GM19452 (cell line): ENCODE results near the gene PNPLA6.
"Not testable (repeated sequence)": the region's sequence is repeated elsewhere in the genome, so short reads cannot be mapped to it uniquely, and the experiment has no call there.

Experiments
- ATAC-seq: cut with Tn5 transposase; IDR thresholded peaks from one replicate; pipeline ENCODE4 v1.9.1; 2021; ENCODE audit not compliant: unreplicated experiment

Gene PNPLA6

DNA sequence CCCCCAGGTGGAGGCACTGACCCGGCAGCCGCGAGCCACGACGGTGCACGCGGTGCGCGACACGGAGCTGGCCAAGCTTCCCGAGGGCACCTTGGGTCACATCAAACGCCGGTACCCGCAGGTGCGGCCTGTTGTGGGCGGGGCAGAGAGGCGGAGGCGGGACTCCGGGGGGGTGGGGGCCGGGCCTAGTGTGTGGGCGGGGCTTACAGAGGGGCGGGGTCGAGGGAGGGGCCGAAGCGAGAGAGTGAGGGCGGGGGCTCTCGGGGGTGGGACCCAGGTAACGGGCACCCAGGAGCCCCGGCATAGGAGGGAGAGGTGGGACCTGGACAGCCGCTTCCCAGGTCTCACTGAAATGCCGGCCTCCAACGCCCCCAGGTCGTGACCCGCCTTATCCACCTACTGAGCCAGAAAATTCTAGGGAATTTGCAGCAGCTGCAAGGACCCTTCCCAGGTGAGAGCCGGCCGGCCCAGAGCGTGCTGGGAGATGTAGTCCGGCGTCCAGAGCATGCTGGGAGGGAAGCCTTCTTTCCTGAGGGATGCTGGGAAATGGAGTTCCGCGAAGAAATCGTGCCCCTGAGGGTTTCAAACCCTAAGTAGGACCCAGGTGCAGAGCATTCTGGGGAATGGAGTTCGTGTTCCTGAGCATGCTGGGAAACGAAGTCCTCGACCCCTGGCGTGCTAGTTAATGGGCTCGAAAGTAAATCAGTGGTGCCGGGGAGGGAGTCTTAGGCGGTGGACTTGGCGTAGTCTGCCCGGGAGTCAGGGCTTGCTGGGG, 15.7 kb downstream of the PNPLA6 start:
- ATAC-seq, result no peak

DNA sequence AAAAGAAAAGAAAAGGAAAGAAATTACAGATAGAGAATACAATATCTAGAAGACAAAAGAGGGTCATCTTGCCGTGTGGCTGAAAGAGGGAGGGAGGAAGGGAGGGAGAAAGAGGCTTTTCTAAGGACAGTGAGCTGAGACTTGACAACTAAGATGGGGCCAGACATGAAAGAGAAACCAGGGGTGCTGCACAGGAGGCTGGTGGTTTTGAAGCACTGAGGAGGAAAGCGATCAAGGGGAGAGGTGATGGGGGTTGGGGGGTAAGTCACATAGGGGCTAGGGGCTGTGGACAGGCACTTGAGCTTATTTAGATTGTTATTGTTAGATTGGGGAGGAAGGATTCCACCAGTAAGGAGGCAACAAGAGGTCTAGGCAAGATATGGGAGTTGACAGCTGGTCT, 17.3 kb downstream of the PNPLA6 start:
- no peak for ATAC-seq

DNA sequence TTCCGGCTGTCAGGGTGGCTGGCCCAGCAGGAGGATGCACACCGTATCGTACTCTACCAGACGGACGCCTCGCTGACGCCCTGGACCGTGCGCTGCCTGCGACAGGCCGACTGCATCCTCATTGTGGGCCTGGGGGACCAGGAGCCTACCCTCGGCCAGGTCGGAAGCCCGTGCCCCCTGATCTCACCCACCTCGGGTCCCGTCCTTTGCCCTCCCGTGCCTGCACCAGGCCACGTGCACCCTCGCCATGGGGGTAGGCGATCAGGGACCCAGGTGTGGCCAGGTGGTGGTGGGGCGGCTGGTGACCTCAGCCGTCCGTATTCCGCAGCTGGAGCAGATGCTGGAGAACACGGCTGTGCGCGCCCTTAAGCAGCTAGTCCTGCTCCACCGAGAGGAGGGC, 19.0 kb downstream of the PNPLA6 start:
- no peak for ATAC-seq

DNA sequence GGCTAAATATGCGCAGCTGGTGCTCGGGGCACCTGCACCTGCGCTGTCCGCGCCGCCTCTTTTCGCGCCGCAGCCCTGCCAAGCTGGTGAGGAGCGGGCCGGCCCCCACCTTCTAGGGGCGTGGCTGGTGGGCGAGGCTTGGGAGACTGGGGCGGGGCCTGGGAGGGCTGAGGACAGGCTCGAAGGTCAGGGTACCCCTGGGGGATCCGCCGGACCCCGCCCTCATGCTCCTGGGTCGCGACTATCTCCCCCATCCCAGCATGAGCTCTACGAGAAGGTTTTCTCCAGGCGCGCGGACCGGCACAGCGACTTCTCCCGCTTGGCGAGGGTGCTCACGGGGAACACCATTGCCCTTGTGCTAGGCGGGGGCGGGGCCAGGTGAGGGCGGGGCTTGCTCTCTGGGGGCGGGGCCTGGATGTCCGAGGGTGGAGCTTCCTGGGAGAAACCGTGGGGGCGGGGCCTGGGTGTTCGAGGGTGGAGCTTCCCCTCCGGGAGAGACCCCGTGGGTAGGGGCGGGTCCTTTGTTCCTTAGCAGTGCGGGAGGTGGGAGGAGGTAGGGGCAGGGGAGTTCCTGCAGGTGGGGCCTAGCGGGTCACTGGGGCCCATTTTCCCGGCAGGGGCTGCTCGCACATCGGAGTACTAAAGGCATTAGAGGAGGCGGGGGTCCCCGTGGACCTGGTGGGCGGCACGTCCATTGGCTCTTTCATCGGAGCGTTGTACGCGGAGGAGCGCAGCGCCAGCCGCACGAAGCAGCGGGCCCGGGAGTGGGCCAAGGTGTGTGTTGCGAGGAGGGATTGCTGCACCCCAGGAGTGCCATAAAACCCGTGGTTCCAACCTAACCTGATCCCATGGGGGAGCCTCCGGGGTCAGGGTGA, 19.7 kb downstream of the PNPLA6 start:
- ATAC-seq, result no peak

DNA sequence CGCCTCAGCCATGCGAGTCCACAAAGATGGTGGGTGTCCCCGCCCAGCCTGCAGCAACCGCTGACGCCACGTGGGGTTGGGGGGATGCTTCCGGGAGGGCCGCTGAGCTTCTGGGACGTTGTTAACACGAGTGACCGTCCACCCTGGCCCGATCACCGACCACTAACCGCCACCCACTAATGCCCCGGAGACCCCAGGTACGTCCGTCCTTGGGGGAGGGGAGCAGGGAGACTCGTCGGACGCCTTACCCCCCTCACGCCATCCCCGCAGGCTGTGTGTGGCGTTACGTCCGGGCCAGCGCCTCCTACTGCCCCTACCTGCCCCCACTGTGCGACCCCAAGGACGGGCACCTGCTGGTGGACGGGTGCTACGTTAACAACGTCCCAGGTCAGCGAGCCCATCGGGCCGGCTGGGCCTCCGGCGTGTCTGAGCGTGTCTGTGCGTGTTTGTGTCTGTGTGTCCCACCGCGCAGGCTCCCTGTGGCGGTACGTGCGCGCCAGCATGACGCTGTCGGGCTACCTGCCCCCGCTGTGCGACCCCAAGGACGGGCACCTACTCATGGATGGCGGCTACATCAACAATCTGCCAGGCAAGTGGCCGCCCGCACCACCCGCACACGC, 21.3 kb downstream of the PNPLA6 start:
- ATAC-seq, result no peak

DNA sequence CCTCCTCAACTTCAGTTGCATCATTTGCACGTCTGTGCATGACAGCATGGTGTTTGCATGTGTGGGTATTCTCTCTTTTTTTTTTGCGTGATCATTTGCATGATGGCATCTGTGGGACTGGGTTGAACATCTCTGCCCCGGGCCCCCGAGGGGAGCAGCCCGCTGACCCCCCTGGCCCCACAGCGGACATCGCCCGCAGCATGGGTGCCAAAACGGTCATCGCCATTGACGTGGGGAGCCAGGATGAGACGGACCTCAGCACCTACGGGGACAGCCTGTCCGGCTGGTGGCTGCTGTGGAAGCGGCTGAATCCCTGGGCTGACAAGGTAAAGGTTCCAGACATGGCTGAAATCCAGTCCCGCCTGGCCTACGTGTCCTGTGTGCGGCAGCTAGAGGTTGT, 23.1 kb downstream of the PNPLA6 start:
- no peak for ATAC-seq

DNA sequence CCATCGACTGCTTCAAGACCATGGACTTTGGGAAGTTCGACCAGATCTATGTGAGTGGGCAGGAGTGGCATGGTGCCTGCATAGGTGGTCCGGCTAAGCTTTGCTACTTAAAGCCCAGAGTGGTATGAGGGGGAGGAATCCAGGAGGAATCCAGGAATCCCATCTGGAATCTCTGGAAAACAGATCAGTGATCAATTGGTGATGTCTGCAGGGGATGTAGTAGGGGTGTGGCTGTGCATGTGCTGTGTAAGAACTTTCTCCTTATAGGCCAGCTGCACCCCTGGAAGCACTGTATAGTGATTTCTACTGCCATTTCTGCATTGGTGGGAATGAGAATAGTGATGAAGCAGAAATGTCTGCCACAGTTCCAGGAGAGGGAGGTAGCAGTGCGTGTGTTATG, 23.6 kb downstream of the PNPLA6 start:
- ATAC-seq, result no peak

DNA sequence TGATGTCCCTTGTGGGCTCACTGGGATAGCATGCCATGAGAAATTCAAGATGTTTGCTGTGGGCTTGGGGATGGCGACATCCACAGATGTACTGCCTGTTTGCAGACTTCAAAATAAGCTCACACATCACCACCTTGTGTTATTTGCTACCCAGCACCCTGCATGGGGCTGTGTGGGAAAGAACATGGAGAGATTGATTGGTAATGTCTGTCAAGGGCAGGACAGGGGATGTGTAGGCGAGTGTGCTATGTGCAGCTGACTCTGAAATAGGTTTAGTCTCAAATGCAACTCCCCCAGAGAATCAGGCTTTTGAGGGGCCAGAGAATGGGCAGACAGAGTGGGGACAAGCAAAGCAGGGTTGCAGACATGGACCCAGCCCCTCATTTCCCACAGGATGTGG, 24.7 kb downstream of the PNPLA6 start:
- ATAC-seq, result no peak

DNA sequence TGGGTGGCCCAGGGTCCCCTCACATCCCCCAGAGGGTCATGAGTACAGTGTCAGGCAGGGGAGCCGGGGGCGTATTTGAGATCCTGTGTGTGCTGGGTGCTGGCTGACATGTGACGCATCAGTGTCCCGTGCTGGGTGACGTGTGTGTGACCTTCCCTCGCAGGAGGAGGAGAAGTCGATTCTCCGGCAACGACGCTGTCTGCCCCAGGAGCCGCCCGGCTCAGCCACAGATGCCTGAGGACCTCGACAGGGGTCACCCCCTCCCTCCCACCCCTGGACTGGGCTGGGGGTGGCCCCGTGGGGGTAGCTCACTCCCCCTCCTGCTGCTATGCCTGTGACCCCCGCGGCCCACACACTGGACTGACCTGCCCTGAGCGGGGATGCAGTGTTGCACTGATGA, 25.8 kb downstream of the PNPLA6 start:
- no peak for ATAC-seq

DNA sequence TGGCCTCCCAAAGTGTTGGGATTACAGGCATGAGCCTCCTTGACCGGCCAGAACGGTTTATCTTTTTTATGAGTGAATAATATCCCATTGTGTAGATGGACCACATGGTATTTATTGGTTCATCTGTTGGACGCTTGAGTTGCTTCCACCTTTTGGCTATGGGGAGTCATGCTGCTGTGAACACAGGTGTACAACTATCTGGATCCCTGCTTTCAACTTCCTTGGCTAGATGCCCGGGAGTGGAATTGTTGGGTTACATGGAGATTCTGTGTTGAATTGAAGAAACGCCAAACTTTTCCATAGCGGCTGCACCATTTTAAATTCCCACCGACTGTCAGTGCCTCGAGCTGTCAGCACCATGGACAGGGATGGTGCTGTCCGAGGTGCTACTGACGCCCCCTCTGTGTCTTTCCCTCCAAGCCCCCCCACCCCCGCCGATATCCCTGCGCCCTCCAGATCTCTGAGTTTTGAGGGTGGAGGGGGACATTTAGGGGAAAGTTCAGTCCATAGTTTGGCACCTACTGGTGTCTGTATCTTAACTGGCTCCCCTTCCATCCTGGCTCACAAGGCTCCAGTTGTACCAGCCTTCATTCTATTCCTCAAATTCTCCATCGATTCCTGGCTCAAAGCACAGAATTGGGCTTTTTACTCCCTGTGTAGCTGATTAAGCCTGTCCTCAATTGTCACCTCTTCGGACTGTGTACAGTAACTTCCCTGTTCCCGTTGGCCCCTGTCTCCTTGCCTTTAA, 27.3 kb downstream of the PNPLA6 start:
- no peak for ATAC-seq

DNA sequence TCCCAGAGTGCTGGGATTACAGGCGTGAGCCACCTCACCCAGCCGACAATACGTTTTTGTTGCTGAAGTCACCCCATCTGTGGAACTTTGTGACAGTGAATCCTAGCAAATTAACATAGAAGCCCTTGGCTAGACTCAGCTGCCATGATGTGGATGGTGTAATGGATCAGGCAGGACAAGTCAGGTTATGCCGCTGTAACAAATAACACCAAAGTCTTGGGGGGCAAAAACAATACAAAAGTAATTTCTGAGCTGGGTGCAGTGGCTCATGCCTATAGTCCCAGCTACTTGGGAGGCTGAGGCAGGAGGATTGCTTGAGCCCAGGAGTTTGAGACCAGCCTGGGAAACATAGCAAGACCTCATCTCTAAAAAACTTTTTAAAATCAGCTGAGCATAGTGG, 29.3 kb downstream of the PNPLA6 start:
- no peak for ATAC-seq

DNA sequence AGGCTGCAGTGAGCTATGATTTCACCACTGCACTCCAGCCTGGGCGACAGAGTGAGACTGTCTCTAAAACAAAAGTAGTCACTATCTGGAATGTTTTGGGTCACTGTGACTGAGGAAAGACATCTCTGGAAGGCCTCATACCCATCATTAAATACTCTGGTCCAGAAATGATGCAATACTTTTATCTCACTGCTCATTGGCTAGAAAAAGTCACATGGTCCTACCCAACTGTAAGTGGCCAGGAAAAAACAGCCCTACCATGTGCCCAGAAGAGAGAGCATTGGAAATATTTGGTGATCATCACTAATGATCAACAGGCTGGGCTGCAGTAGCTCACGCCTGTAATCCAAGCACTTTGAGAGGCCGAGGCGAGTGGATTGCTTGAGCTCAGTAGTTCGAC, 29.8 kb downstream of the PNPLA6 start:
- no peak for ATAC-seq

DNA sequence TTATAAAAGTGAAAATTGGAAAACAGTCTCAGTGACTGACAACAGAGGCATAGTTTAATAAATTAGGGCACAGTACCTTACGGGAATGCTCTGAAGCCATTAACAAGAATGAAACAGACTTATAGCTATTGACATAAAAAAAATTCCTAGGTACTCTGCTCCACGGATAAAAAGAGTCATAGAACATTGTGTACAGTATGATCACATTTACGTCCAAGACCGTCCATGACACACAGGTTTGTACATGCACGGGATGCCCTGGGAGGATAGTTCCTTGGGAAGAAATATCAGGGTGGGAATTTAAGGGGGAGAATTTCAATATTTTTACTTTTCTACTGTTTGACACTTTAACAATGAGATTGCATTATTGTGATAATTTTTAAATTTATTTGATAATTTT, 35.2 kb downstream of the PNPLA6 start:
- no peak for ATAC-seq

DNA sequence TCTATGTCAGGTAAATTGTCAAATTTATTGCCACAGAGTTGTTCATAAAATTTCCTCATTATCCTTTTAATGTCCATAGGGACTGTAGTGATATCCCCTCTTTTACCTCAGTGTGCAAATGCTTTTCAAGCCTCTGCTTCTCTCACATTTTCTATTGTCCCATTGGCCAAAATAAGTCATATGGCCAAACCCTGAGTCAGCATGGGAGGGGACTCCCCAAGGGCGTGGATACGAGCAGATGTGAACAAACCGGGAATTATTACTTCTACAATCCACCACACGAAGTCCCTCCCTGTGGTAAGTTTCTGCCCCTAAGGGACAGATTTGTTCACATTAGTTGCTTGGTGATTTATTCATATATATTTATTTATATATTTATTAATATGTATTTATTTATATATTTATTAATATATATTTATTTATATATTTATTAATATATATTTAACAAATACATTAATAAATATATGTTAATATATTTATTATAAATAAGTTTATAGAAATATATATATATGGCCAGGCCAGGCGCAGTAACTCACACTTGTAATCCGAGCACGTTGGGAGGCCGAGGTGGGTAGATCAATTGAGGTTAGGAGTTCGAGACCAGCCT, 40.0 kb downstream of the PNPLA6 start:
- no peak for ATAC-seq

DNA sequence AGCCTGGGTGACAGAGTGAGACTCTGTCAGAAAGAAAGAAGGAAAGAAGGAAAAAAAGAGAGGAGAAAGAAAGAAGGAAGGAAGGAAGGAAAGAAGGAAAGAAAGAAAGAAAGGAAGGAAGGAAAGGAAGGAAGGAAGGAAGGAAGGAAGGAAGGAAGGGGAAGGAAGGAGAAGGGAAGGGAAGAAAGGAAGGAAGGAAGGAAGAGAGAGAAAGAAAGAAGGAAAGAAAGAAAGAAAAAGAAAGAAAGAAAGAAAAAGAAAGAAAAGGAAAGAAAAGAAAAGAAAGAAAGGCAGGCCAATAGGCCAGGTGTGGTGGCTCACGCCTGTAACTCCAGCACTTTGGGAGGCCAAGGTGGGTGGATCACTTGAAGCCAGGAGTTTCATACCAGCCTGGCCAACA, 41.9 kb downstream of the PNPLA6 start:
- not testable (repeated sequence) for ATAC-seq

DNA sequence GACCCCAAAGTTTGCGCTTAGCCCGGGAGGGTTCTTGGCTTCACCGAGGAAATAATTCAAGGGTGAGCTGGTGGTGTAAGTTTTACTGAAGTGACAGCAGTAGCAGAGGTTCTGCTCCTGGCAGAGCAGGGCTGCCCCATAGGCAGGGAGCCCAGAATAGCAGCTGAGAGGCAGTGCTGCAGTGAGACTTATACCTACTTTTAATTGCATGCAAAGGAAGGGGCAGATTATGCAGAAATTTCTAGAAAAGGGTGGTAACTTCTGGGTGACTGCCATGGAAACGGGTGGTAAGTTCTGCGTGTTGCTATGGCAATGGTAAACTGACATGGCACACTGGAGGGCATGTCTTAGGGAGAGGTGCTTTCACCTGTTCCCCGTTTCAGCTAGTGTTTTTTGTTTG, 42.6 kb downstream of the PNPLA6 start:
- ATAC-seq, result no peak

DNA sequence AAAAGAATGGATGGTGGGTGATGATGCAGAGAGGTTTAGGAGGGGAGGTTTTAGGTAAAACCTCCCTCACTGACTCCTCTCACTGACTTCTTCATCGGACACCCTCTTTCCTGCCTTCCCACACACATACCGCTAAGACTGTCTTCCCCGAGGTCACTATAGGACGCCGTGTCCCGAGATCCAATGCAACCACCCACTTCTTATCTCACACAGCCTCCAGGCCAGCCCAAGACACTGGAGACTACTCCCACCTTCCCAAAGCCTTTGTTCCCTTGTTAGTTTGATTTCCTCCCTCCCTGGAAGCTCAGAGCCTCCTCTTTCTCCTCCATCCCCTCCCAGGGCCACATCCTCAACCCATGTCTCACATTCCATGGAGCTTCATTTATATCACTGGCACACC, 43.7 kb downstream of the PNPLA6 start:
- no peak for ATAC-seq

DNA sequence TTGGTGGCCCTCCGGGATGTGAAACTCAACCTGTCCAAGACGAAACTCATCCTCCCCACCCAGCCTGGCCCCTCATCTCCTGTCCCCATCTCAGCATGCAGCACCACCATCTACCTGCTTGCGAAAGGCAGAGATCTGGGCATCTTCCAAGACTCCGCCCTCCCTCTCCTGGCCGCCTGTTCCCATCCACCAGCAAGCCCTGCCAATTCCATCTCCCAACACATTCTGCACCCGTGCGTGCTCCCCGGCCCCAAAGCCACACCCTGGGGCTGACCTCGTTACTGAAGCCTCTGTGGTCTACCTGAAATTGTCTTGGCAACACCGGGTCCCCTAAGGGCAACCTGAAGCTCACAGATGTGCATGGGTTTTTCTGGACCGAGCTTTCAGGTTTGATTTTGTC, 46.9 kb downstream of the PNPLA6 start:
- no peak for ATAC-seq

DNA sequence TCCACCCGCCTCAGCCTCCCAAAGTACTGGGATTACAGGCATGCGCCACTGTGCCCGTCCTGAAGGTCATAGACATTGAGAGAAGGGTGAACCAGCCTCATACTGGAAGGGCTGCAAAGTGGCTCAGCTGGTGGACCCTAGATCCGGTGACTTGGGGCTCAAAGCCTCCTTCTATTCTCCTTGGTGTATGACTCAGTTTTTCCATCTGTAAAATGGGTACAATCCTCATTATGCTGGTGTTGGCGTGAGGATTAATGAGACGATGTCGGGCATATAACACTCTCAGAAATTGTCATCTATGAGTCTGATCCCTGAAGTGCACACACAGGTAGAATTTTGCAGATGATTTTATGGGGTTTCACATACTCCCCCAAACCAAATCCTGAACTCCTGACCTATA, 54.3 kb downstream of the PNPLA6 start:
- no peak for ATAC-seq

DNA sequence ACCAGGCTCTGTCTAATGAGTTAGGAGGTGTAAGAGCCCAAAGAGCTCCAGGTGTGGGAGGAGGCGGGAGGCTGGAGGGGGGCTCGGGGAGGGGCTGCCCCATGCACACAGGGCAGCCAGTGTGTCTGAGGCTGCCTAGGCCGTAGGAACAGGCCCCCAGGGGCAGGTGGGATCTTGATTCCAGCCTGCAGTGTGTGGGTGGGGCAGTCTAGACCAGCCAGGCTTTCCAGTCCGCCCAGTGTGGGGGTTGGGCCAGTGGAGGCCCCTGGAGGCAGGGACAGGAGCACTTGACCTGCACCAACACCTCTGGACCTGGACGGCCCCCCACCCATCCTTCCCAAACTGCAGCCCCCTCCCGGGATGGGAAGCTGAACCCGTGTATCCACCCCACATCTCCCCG, 54.7 kb downstream of the PNPLA6 start:
- ATAC-seq, result no peak
